HCT116 (cell line): Measurements from ENCODE around the gene SEC61A2. TPM values are rescaled to one million over a fixed set of nuclear protein-coding genes. Genes with fewer than 3 reads are reported as not detected.

Experiments used
- ATAC-seq: fragments of 200-7000 bp; cut with Tn5 transposase; 2 replicates; pipeline ENCODE4 v1.9.1; 2020; ENCODE audit warnings: mild to moderate bottlenecking, moderate library complexity
- BruUV-seq: library from RNA; stranded (reverse); fragments of 400-500 nt; replicated peaks from 2 replicates; lab custom pipeline; 2021; lab: Mats Ljungman, UMichigan
- CTCF ChIA-PET: fragments of 300-600 bp; sonication (Branson Sonifier 250); formaldehyde crosslinking; loops from one replicate; lab custom pipeline; 2021; ENCODE audit warnings: antibody characterized with exemption; lab: Charles Lee
- POLR2A ChIA-PET: fragments of 300-600, 350-600 bp; sonication (Branson Sonifier 250); formaldehyde crosslinking; loops from one replicate; lab custom pipeline; 2021; ENCODE audit warnings: antibody characterized with exemption; lab: Charles Lee
- RAD21 ChIA-PET, 2 experiments: fragments of 300-600 bp; sonication (Branson Sonifier 250); formaldehyde crosslinking; loops; one replicate each; lab custom pipeline; 2023; ENCODE audit warnings: low total read pairs in 2 of 2; ENCODE audit not compliant: uncharacterized antibody in 2 of 2, unreplicated experiment in 2 of 2, low non-redundant PET in 1 of 2; lab: Charles Lee
- DNase-seq: peaks from one replicate; pipeline ENCODE4 v3.0.0-alpha.2; 2010; ENCODE audit warnings: low read depth, low spot score
- H2AFZ ChIP-seq: fragments of 200-600 bp; shearing (Covaris generic), sonication (generic); 2 replicates; pipeline ENCODE4 v1.6.1; 2017; ENCODE audit warnings: low read depth, mixed run types, mixed read lengths, antibody characterized with exemption, low read length; ENCODE audit not compliant: poor library complexity, severe bottlenecking
- H3K27ac ChIP-seq: 2 replicates; pipeline ENCODE4 v1.5.1; 2012; ENCODE audit warnings: low read depth, low read length
- H3K27me3 ChIP-seq: fragments of 200-600 bp; sonication (generic); 2 replicates; pipeline ENCODE4 v1.6.1; 2016; ENCODE audit warnings: mixed run types, low read length, mixed read lengths; ENCODE audit not compliant: insufficient read depth
- H3K36me3 ChIP-seq, 2 experiments: fragments of 200-500 bp in 1 of 2; fragments of 200-600 bp in 1 of 2; sonication (Bioruptor generic) in 1 of 2; sonication (generic) in 1 of 2; 2 replicates each; pipeline versions ENCODE4 v1.5.1 to v1.6.1; 2014 to 2016; ENCODE audit warnings: low read length in 2 of 2, inconsistent platforms in 1 of 2, mixed read lengths in 1 of 2, mixed run types in 1 of 2; ENCODE audit not compliant: insufficient read depth in 2 of 2, control insufficient read depth in 1 of 2
- H3K4me1 ChIP-seq, 2 experiments: fragments of 200-600 bp in 1 of 2; sonication (generic) in 1 of 2; 2 replicates each; pipeline versions ENCODE4 v1.5.1 to v1.6.1; 2012 to 2017; ENCODE audit warnings: low read length in 2 of 2, inconsistent platforms in 1 of 2, mild to moderate bottlenecking in 1 of 2, mixed read lengths in 1 of 2, mixed run types in 1 of 2, moderate library complexity in 1 of 2; ENCODE audit not compliant: insufficient read depth in 2 of 2, control insufficient read depth in 1 of 2
- H3K4me2 ChIP-seq: fragments of 200-600 bp; sonication (generic); 2 replicates; pipeline ENCODE4 v1.6.1; 2017; ENCODE audit warnings: mixed run types, low read length, mixed read lengths
- H3K4me3 ChIP-seq, 2 experiments: fragments of 200-600 bp in 1 of 2; sonication (generic) in 1 of 2; replicated peaks in 1 of 2; 2 replicates each; pipeline ENCODE4 v1.5.1; 2011 to 2016; ENCODE audit warnings: low read length in 2 of 2, control low read depth in 1 of 2, low read depth in 1 of 2, mild to moderate bottlenecking in 1 of 2, mixed read lengths in 1 of 2, mixed run types in 1 of 2
- H3K79me2 ChIP-seq: fragments of 200-600 bp; sonication (generic); 2 replicates; pipeline ENCODE4 v1.6.1; 2017; ENCODE audit warnings: mild to moderate bottlenecking, mixed run types, low read length, moderate library complexity, mixed read lengths; ENCODE audit not compliant: insufficient read depth
- H3K9ac ChIP-seq: fragments of 200-600 bp; sonication (generic); 2 replicates; pipeline ENCODE4 v1.6.1; 2016; ENCODE audit warnings: low read length, mixed read lengths
- H3K9me2 ChIP-seq: fragments of 200-600 bp; sonication (generic), shearing (Covaris generic); 2 replicates; pipeline ENCODE4 v1.6.1; 2017; ENCODE audit warnings: mixed run types, mild to moderate bottlenecking, moderate library complexity; ENCODE audit not compliant: insufficient read depth
- H3K9me3 ChIP-seq, 2 experiments: fragments of 200-500 bp in 1 of 2; fragments of 200-600 bp in 1 of 2; sonication (Bioruptor generic) in 1 of 2; sonication (generic) in 1 of 2; 2 replicates each; pipeline ENCODE4 v1.6.1; 2014 to 2017; ENCODE audit warnings: low read length in 2 of 2, mixed read lengths in 2 of 2, inconsistent platforms in 1 of 2, low read depth in 1 of 2, mild to moderate bottlenecking in 1 of 2, mixed run types in 1 of 2, moderate library complexity in 1 of 2; ENCODE audit not compliant: control insufficient read depth in 1 of 2, insufficient read depth in 1 of 2
- H4K20me1 ChIP-seq: fragments of 200-600 bp; sonication (generic), shearing (Covaris generic); 2 replicates; pipeline ENCODE4 v1.6.1; 2017; ENCODE audit warnings: mixed run types, mild to moderate bottlenecking, moderate library complexity; ENCODE audit not compliant: insufficient read depth
- CBX3 ChIP-seq: IDR thresholded peaks from 2 replicates; pipeline ENCODE4 v1.6.1; 2012; ENCODE audit warnings: low read depth
- CTCF ChIP-seq, 3 experiments: fragments of 200-600 bp in 1 of 3; sonication (generic) in 1 of 3; IDR thresholded peaks in 2 of 3; conservative IDR thresholded peaks in 1 of 3; 2 replicates each; pipeline ENCODE4 v1.5.1; 2012 to 2017; ENCODE audit warnings: low read depth in 2 of 3, low read length in 2 of 3, antibody characterized with exemption in 1 of 3, borderline replicate concordance in 1 of 3, control low read depth in 1 of 3, mild to moderate bottlenecking in 1 of 3, mixed read lengths in 1 of 3, mixed run types in 1 of 3, moderate library complexity in 1 of 3; ENCODE audit not compliant: insufficient read depth in 1 of 3
- ELF1 ChIP-seq: IDR thresholded peaks from 2 replicates; pipeline ENCODE4 v1.6.1; 2012; ENCODE audit warnings: low read depth, borderline replicate concordance
- EZH2 ChIP-seq: fragments of 200-600 bp; sonication (generic); IDR thresholded peaks from 2 replicates; pipeline ENCODE4 v1.6.1; 2017; ENCODE audit warnings: antibody characterized with exemption, mixed run types
- EZH2phosphoT487 ChIP-seq: fragments of 200-600 bp; IDR thresholded peaks from 2 replicates; pipeline ENCODE4 v1.6.1; 2018; ENCODE audit warnings: antibody characterized with exemption, borderline replicate concordance
- JUND ChIP-seq: IDR thresholded peaks from 2 replicates; pipeline ENCODE4 v1.6.1; 2012
- POLR2AphosphoS5 ChIP-seq: IDR thresholded peaks from 2 replicates; pipeline ENCODE4 v1.6.1; 2011; ENCODE audit warnings: mild to moderate bottlenecking, low read depth, low read length, moderate library complexity
- RAD21 ChIP-seq: IDR thresholded peaks from 2 replicates; pipeline ENCODE4 v1.6.1; 2012; ENCODE audit warnings: low read depth, mild to moderate bottlenecking
- SIN3A ChIP-seq: IDR thresholded peaks from 2 replicates; pipeline ENCODE4 v1.6.1; 2012; ENCODE audit warnings: low read depth
- SRF ChIP-seq: IDR thresholded peaks from 2 replicates; pipeline ENCODE4 v1.6.1; 2012; ENCODE audit warnings: low read depth
- TCF7L2 ChIP-seq: IDR thresholded peaks from 2 replicates; pipeline ENCODE4 v1.7.0; 2011; ENCODE audit warnings: borderline replicate concordance, inconsistent platforms; ENCODE audit not compliant: insufficient read depth, insufficient read length; ENCODE audit errors: extremely low read depth
- ZBTB33 ChIP-seq: IDR thresholded peaks from 2 replicates; pipeline ENCODE4 v1.6.1; 2011; ENCODE audit warnings: mild to moderate bottlenecking, low read length, moderate library complexity; ENCODE audit not compliant: insufficient replicate concordance; ENCODE audit errors: extremely low read depth
- ZFX ChIP-seq: fragments of 450-650 bp; IDR thresholded peaks from 2 replicates; pipeline ENCODE4 v1.6.1; 2017
- ZNF274 ChIP-seq: fragments of 200-500 bp; sonication (Bioruptor generic); IDR thresholded peaks from 2 replicates; pipeline ENCODE4 v1.6.1; 2014; ENCODE audit warnings: mild to moderate bottlenecking, low read depth, low read length, inconsistent platforms
- intact Hi-C: fragments of 100-400 bp; cut with micrococcal nuclease; formaldehyde crosslinking; loops from 2 replicates; pipeline ENCODE4 v1.10.0; 2022
- total RNA-seq: library from RNA; stranded (reverse); gene quantifications from one replicate; pipeline ENCODE4 v1.2.1, GENCODE V29; 2021; ENCODE audit not compliant: unreplicated experiment
- TF ChIP-seq, protein P1 (sequence below): IDR thresholded peaks from 2 replicates; pipeline ENCODE4 v1.6.1; 2012; ENCODE audit warnings: low read depth
- TF ChIP-seq, protein P2 (sequence below): IDR thresholded peaks from 2 replicates; pipeline ENCODE4 v1.6.1; 2012

Gene SEC61A2
- total RNA-seq, 1 experiment from 2014 or later: 10.0 TPM

- intact Hi-C loops: no loop called here
- no TSS peak for BruUV-seq
- RAD21 ChIA-PET: no interaction called here
- no peaks in the 10 kb centered on the region for H3K9me2 ChIP-seq
- ATAC-seq: no peak
- POLR2A ChIA-PET: no interaction called here
- H3K27me3 ChIP-seq: no peaks in the 10 kb centered on the region
- no peaks in the 10 kb centered on the region for H3K79me2 ChIP-seq
- H3K4me1 ChIP-seq: no peaks in the 10 kb centered on the region
- CTCF ChIA-PET: no interaction called here
- TF ChIP-seq JUND: no peak
- no peak for TF ChIP-seq ZBTB33
- TF ChIP-seq, protein P1, sequence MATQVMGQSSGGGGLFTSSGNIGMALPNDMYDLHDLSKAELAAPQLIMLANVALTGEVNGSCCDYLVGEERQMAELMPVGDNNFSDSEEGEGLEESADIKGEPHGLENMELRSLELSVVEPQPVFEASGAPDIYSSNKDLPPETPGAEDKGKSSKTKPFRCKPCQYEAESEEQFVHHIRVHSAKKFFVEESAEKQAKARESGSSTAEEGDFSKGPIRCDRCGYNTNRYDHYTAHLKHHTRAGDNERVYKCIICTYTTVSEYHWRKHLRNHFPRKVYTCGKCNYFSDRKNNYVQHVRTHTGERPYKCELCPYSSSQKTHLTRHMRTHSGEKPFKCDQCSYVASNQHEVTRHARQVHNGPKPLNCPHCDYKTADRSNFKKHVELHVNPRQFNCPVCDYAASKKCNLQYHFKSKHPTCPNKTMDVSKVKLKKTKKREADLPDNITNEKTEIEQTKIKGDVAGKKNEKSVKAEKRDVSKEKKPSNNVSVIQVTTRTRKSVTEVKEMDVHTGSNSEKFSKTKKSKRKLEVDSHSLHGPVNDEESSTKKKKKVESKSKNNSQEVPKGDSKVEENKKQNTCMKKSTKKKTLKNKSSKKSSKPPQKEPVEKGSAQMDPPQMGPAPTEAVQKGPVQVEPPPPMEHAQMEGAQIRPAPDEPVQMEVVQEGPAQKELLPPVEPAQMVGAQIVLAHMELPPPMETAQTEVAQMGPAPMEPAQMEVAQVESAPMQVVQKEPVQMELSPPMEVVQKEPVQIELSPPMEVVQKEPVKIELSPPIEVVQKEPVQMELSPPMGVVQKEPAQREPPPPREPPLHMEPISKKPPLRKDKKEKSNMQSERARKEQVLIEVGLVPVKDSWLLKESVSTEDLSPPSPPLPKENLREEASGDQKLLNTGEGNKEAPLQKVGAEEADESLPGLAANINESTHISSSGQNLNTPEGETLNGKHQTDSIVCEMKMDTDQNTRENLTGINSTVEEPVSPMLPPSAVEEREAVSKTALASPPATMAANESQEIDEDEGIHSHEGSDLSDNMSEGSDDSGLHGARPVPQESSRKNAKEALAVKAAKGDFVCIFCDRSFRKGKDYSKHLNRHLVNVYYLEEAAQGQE: no peak
- no peak for TF ChIP-seq TCF7L2
- TF ChIP-seq, protein P2, sequence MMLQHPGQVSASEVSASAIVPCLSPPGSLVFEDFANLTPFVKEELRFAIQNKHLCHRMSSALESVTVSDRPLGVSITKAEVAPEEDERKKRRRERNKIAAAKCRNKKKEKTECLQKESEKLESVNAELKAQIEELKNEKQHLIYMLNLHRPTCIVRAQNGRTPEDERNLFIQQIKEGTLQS: no peak
- TF ChIP-seq CTCF (IDR thresholded peaks at IDR 0.05 in 2 of 3, conservative IDR thresholded peaks at IDR 0.05 in 1 of 3; ENCODE audit: borderline replicate concordance in 1 of 3, insufficient read depth in 1 of 3, low read depth in 2 of 3, low read length in 2 of 3): no peak
- no peak for TF ChIP-seq RAD21
- TF ChIP-seq ZNF274: no peak
- TF ChIP-seq CBX3: no peak
- TF ChIP-seq EZH2: no peak
- TF ChIP-seq SRF: no peak
- no peak for TF ChIP-seq ZFX
- TF ChIP-seq SIN3A: no peak
- no peak for TF ChIP-seq EZH2phosphoT487
- no peak for TF ChIP-seq ELF1
- no peak for TF ChIP-seq POLR2AphosphoS5
- H3K36me3 ChIP-seq: peaks cover 0 to 5% of the 10 kb centered on the region in 2 experiments; a peak in 1 of 4 replicates
- no peaks in the 10 kb centered on the region for H4K20me1 ChIP-seq
- no peak overlapping the region for H2AFZ ChIP-seq
- no peaks in the 10 kb centered on the region for H3K9me3 ChIP-seq
- H3K4me2 ChIP-seq: no peak overlapping the region
- H3K9ac ChIP-seq: no peak overlapping the region
- no peak for DNase-seq
- no peak overlapping the region for H3K27ac ChIP-seq
- no peak overlapping the region for H3K4me3 ChIP-seq
Observed at GRCh38 chr10:12154516-12154915, 25.0 kb downstream of the SEC61A2 start.
